A549 (cell line): ENCODE measurements around the gene FYB1. TPM values are rescaled to one million over a fixed set of nuclear protein-coding genes. Genes with fewer than 3 reads are reported as not detected.

Source experiments
- ATAC-seq, 2 experiments: fragments of 200-7000 bp in 1 of 2; fragments of >200 bp in 1 of 2; cut with Nextera tagmentation in 1 of 2; cut with Tn5 transposase in 1 of 2; 3 replicates each; pipeline versions ENCODE4 v1.8.0 to v1.9.1; 2018 to 2020; ENCODE audit warnings: mild to moderate bottlenecking in 1 of 2, moderate library complexity in 1 of 2
- CTCF ChIA-PET: fragments of 300-600 bp; sonication (Branson Sonifier 250); formaldehyde crosslinking; extraction: SDS; loops from one replicate; lab custom pipeline; 2021; ENCODE audit warnings: antibody characterized with exemption, inconsistent platforms; lab: Yijun Ruan, JAX
- POLR2A ChIA-PET: fragments of 350-600 bp; formaldehyde crosslinking; extraction: SDS; loops from one replicate; lab custom pipeline; 2021; ENCODE audit warnings: antibody characterized with exemption, inconsistent platforms; lab: Yijun Ruan, JAX
- DNase-seq, 2 experiments: peaks; one replicate each; pipeline versions ENCODE4 v3.0.0 to v3.0.0-alpha.2; 2011 to 2016; ENCODE audit warnings: low read depth in 1 of 2, low spot score in 1 of 2
- FAIRE-seq: peaks from 2 replicates; lab custom pipeline; 2011; peaks lifted over from hg19 to GRCh38; lab: Jason Lieb, UNC
- H3K27ac ChIP-seq, 2 experiments: fragments of >200 bp; sonication (Bioruptor Twin); formaldehyde crosslinking; 3 replicates each; pipeline ENCODE4 v1.5.1; 2016 to 2017
- H3K4me1 ChIP-seq: fragments of >200 bp; sonication (Bioruptor Twin); formaldehyde crosslinking; 3 replicates; pipeline ENCODE4 v1.6.1; 2016
- H3K4me2 ChIP-seq: fragments of >200 bp; sonication (Bioruptor Twin); formaldehyde crosslinking; 3 replicates; pipeline ENCODE4 v1.6.1; 2016
- H3K4me3 ChIP-seq: fragments of >200 bp; sonication (Bioruptor Twin); formaldehyde crosslinking; 3 replicates; pipeline ENCODE4 v1.5.1; 2016
- H3K9me3 ChIP-seq: fragments of >200 bp; sonication (Bioruptor Twin); formaldehyde crosslinking; 3 replicates; pipeline ENCODE4 v1.6.1; 2016
- BCL3 ChIP-seq: fragments of >200 bp; sonication (Bioruptor Twin); formaldehyde crosslinking; IDR thresholded peaks from 3 replicates; pipeline ENCODE4 v1.6.1; 2016
- BHLHE40 ChIP-seq: IDR thresholded peaks from 2 replicates; pipeline ENCODE4 v1.6.1; 2012; ENCODE audit warnings: low read depth, low read length, inconsistent platforms
- CBX2 ChIP-seq: fragments of 200-600 bp; sonication (generic); IDR thresholded peaks from 2 replicates; pipeline ENCODE4 v1.6.1; 2016; ENCODE audit warnings: low read depth, mild to moderate bottlenecking, borderline replicate concordance
- CEBPB ChIP-seq, 2 experiments: fragments of >200 bp in 1 of 2; sonication (Bioruptor Twin) in 1 of 2; formaldehyde crosslinking in 1 of 2; IDR thresholded peaks; 2 replicates each; pipeline ENCODE4 v1.6.1; 2012 to 2016
- CHD4 ChIP-seq: fragments of 200-600 bp; sonication (generic); IDR thresholded peaks from 2 replicates; pipeline ENCODE4 v1.6.1; 2016; ENCODE audit warnings: antibody characterized with exemption, mild to moderate bottlenecking, borderline replicate concordance
- FOSB ChIP-seq: fragments of 250-450 bp; sonication (Bioruptor Pico); IDR thresholded peaks from 2 replicates; pipeline ENCODE4 v1.5.0; 2020; ENCODE audit warnings: mild to moderate bottlenecking, moderate library complexity
- FOSL2 ChIP-seq, 2 experiments: fragments of 450-650 bp in 1 of 2; fragments of >200 bp in 1 of 2; sonication (Bioruptor Twin) in 1 of 2; formaldehyde crosslinking; IDR thresholded peaks; 2 replicates each; pipeline versions ENCODE4 v1.5.0 to v1.6.1; 2016 to 2020; ENCODE audit warnings: mild to moderate bottlenecking in 1 of 2, moderate library complexity in 1 of 2
- FOXS1 ChIP-seq: fragments of 250-450 bp; sonication (Bioruptor Pico); IDR thresholded peaks from 2 replicates; pipeline ENCODE4 v1.5.0; 2020; ENCODE audit warnings: mild to moderate bottlenecking, moderate library complexity
- GATA3 ChIP-seq: IDR thresholded peaks from 2 replicates; pipeline ENCODE4 v1.6.1; 2012; ENCODE audit warnings: borderline replicate concordance
- HES2 ChIP-seq: fragments of >200 bp; sonication (Bioruptor Twin); formaldehyde crosslinking; IDR thresholded peaks from 2 replicates; pipeline ENCODE4 v1.6.1; 2016
- HMGXB4 ChIP-seq: fragments of 250-450 bp; sonication (Bioruptor Pico); IDR thresholded peaks from 2 replicates; pipeline ENCODE4 v1.5.0; 2021; ENCODE audit warnings: mild to moderate bottlenecking, moderate library complexity, borderline replicate concordance
- HOXB13 ChIP-seq: fragments of 250-450 bp; sonication (Bioruptor Pico); IDR thresholded peaks from 2 replicates; pipeline ENCODE4 v1.5.0; 2020; ENCODE audit warnings: low read depth, mild to moderate bottlenecking, moderate library complexity
- HOXB5 ChIP-seq: fragments of 250-450 bp; sonication (Bioruptor Pico); IDR thresholded peaks from 2 replicates; pipeline ENCODE4 v1.5.0; 2020; ENCODE audit warnings: mild to moderate bottlenecking, moderate library complexity
- JUN ChIP-seq, 2 experiments: fragments of >200 bp; sonication (Bioruptor Twin); formaldehyde crosslinking; IDR thresholded peaks; 2 replicates in 1 of 2; 3 replicates in 1 of 2; pipeline ENCODE4 v1.6.1; 2016 to 2017
- JUNB ChIP-seq: fragments of >200 bp; sonication (Bioruptor Twin); formaldehyde crosslinking; IDR thresholded peaks from 2 replicates; pipeline ENCODE4 v1.6.1; 2016
- KDM5A ChIP-seq: fragments of 200-600 bp; sonication (generic); IDR thresholded peaks from 2 replicates; pipeline ENCODE4 v1.6.1; 2016; ENCODE audit warnings: antibody characterized with exemption, mild to moderate bottlenecking
- MAFK ChIP-seq: fragments of 450-650 bp; IDR thresholded peaks from 2 replicates; pipeline ENCODE4 v1.6.1; 2014; ENCODE audit not compliant: partially characterized antibody
- MAZ ChIP-seq: fragments of 150-350 bp; IDR thresholded peaks from 2 replicates; pipeline ENCODE4 v1.6.1; 2014; ENCODE audit warnings: antibody characterized with exemption, low read depth, low read length, borderline replicate concordance
- PBX3 ChIP-seq: IDR thresholded peaks from 2 replicates; pipeline ENCODE4 v1.6.1; 2012
- RAD21 ChIP-seq, 2 experiments: fragments of >200 bp in 1 of 2; sonication (Bioruptor Twin) in 1 of 2; formaldehyde crosslinking in 1 of 2; IDR thresholded peaks in 1 of 2; conservative IDR thresholded peaks in 1 of 2; 2 replicates in 1 of 2; 3 replicates in 1 of 2; pipeline ENCODE4 v1.6.1; 2012 to 2018; ENCODE audit warnings: inconsistent platforms in 1 of 2
- SMC3 ChIP-seq: fragments of >200 bp; sonication (Bioruptor Twin); formaldehyde crosslinking; IDR thresholded peaks from 3 replicates; pipeline ENCODE4 v1.6.1; 2018; ENCODE audit warnings: inconsistent platforms
- SREBF2 ChIP-seq: fragments of 450-650 bp; IDR thresholded peaks from 2 replicates; pipeline ENCODE4 v1.6.1; 2014; ENCODE audit warnings: mild to moderate bottlenecking, moderate library complexity
- USF2 ChIP-seq: fragments of 450-650 bp; IDR thresholded peaks from 2 replicates; pipeline ENCODE4 v1.6.1; 2014; ENCODE audit warnings: antibody characterized with exemption
- WGBS: methylation state at CpG from one replicate; pipeline ENCODE4 v1.1.6; 2017; ENCODE audit errors: missing lambda C conversion rate; 5-methylcytosine and 5-hydroxymethylcytosine counted together
- polyA plus RNA-seq, 4 experiments: library from polyadenylated mRNA; depleted of rRNA in 3 of 4; stranded (reverse); fragments of >200 nt; fragmentation: RNase III in 1 of 4; extraction: RNeasy Plus Mini Kit Qiagen cat#74134 plus additional on column Dnase treatment in 1 of 4; gene quantifications; 2 replicates in 3 of 4; 3 replicates in 1 of 4; pipeline ENCODE4 v1.2.3, GENCODE V29; 2011 to 2017

The FYB1 gene
- polyA plus RNA-seq, 2 of the 4 experiments (the other 2 are of a cell fraction): 7.4 to 34.6 TPM

DNA sequence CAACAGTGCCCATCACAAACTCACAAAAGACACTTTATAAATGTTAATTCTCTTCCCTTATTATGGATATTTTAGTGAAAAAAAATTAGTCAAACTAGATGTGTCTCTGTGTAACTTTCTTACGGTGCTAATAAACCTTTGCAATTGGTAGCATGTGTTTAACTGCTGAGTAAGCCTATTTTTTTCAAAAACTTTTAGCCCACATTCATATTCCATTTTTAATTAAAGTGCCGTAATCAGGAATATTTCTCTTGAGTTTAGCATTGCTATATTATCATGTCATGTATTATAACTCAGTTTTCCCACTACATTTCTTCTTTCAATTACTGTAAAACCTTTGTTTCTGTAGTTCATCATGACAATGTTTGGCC is 51.4 kb downstream of the FYB1 start:
- WGBS: 92% methylated on average over 2 of the region's 2 CpGs

GRCh38 chr5:39167141-39167971 is 52.0 kb downstream of the FYB1 start:
- no peak for TF ChIP-seq KDM5A
- no peak for TF ChIP-seq JUN (IDR thresholded peaks at IDR 0.05)
- TF ChIP-seq FOSB (CRISPR knock-in tag): no peak
- TF ChIP-seq FOSL2 (IDR thresholded peaks at IDR 0.05): no peak
- TF ChIP-seq FOSL2 (CRISPR knock-in tag; IDR thresholded peaks at IDR 0.05): peak; percentile 65; the same call in 1 of the 2 replicates
- TF ChIP-seq JUNB: 0 out of 2 replicates have a peak, but pooled peaks have one; percentile 19
- peak in 1 of 2 experiments; percentile 5; a peak in 1 of 4 replicates for TF ChIP-seq CEBPB (IDR thresholded peaks at IDR 0.05)
- no peak for TF ChIP-seq RAD21 (conservative IDR thresholded peaks at IDR 0.05 in 1 of 2, IDR thresholded peaks at IDR 0.05 in 1 of 2)
- TF ChIP-seq HOXB13: no peak
- TF ChIP-seq GATA3: peak; percentile 37; the same call in 1 of the 2 replicates
- TF ChIP-seq HES2: no peak
- CTCF ChIA-PET: interaction anchor here (1.5 kb wide), 1 partner anchor 16 kb away, joined by 3 read pairs; no protein-coding TSS in a partner anchor
- Histone ChIP-seq H3K9me3 (no peaks in the 10 kb centered on the region), H3K27ac (peak overlapping the region; percentile 18 to 32; a peak in 2 of 6 replicates), H3K4me3 (no peak overlapping the region), H3K4me2 (peak overlapping the region; percentile 41), H3K4me1 (peaks cover 15% of the 10 kb centered on the region)
- peak in 1 of 2 experiments; percentile 24 for DNase-seq
- peak; percentile 34 to 77; a peak in 3 of 6 replicates for ATAC-seq
- WGBS: 81% methylated on average over 5 of the region's 5 CpGs
- POLR2A ChIA-PET: no interaction called here
- no peak for FAIRE-seq

More for the DNA sequence above, 51.4 kb downstream of the FYB1 start:
- Histone ChIP-seq H3K27ac (0 out of 6 replicates have a peak overlapping the region, but pooled peaks of 1 of the 2 experiments have one; percentile 18), H3K4me2 (no peak overlapping the region; the same call in 1 of the 3 replicates), H3K4me3 (no peak overlapping the region), H3K4me1 (peaks cover 15% of the 10 kb centered on the region), H3K9me3 (no peaks in the 10 kb centered on the region)
- peak; percentile 51 for FAIRE-seq
- ChIA-PET CTCF (no interaction called here), POLR2A (no interaction called here)
- no peak for DNase-seq
- no peak for ATAC-seq
- no peak for TF ChIP-seq BHLHE40
- peak; percentile 86 for TF ChIP-seq MAFK

GRCh38 chr5:39164529-39165402 is 54.6 kb downstream of the FYB1 start:
- DNase-seq: no peak
- no peak for ATAC-seq
- H3K27ac ChIP-seq: no peak overlapping the region

More at GRCh38 chr5:39164529-39165402, 54.6 kb downstream of the FYB1 start:
- no peak overlapping the region for H3K4me2 ChIP-seq
- peaks cover 15% of the 10 kb centered on the region for H3K4me1 ChIP-seq
- CTCF ChIA-PET: interaction anchor here (0.6 to 2.6 kb wide), 4 partner anchors 14 to 378 kb away, joined by 3 to 8 read pairs (median 4); no protein-coding TSS in a partner anchor
- H3K4me3 ChIP-seq: no peak overlapping the region
- FAIRE-seq: peak; percentile 39
- 86% methylated on average over 7 of the region's 7 CpGs for WGBS
- TF ChIP-seq FOXS1 (CRISPR knock-in tag) (no peak), KDM5A (no peak), PBX3 (no peak), FOSL2 (IDR thresholded peaks at IDR 0.05) (no peak), FOSL2 (CRISPR knock-in tag; IDR thresholded peaks at IDR 0.05) (no peak), CBX2 (no peak), SMC3 (no peak), CHD4 (no peak), SREBF2 (no peak), MAZ (no peak), HMGXB4 (no peak), USF2 (no peak), HOXB5 (CRISPR knock-in tag) (no peak), BCL3 (no peak)
- H3K9me3 ChIP-seq: no peaks in the 10 kb centered on the region
- POLR2A ChIA-PET: no interaction called here
